K562 (cell line): ENCODE results near the gene CLTB. TPM values are rescaled to one million over a fixed set of nuclear protein-coding genes. Genes with fewer than 3 reads are reported as not detected.
A peak's percentile ranks its signal among the peaks of the same experiment; 100 is the strongest.

Experiments used
- CHD2 ChIP-seq: IDR thresholded peaks from 2 replicates; pipeline ENCODE4 v1.6.1; 2011; ENCODE audit warnings: low read depth, low read length
- ELK3 ChIP-seq: fragments of 450-650 bp; formaldehyde crosslinking; IDR thresholded peaks from 2 replicates; pipeline ENCODE4 v1.4.0; 2020; ENCODE audit warnings: mild to moderate bottlenecking
- FOXM1 ChIP-seq, 2 experiments: fragments of 450-650 bp in 1 of 2; sonication (generic) in 1 of 2; formaldehyde crosslinking in 1 of 2; IDR thresholded peaks; 2 replicates each; pipeline versions ENCODE4 v1.6.1 to v1.9.0; 2017 to 2022; ENCODE audit warnings: low read depth in 2 of 2, mild to moderate bottlenecking in 2 of 2, missing genetic modification reagents in 1 of 2, moderate library complexity in 1 of 2
- MAFF ChIP-seq: IDR thresholded peaks from 2 replicates; pipeline ENCODE4 v1.6.1; 2012; ENCODE audit warnings: low read length, improper control_type of control experiment
- PHF21A ChIP-seq: fragments of 450-650 bp; IDR thresholded peaks from 2 replicates; pipeline ENCODE4 v1.6.1; 2017; ENCODE audit warnings: low read depth, borderline replicate concordance
- RCOR1 ChIP-seq, 2 experiments: IDR thresholded peaks; 2 replicates each; pipeline ENCODE4 v1.6.1; 2012; ENCODE audit warnings: low read depth in 2 of 2, low read length in 2 of 2, borderline replicate concordance in 1 of 2, improper control_type of control experiment in 1 of 2
- RERE ChIP-seq: sonication (generic); formaldehyde crosslinking; IDR thresholded peaks from 2 replicates; pipeline ENCODE4 v1.8.0; 2023; ENCODE audit warnings: missing genetic modification reagents, mild to moderate bottlenecking, borderline replicate concordance
- SREBF2 ChIP-seq: sonication (generic); formaldehyde crosslinking; IDR thresholded peaks from 2 replicates; pipeline ENCODE4 v1.4.0; 2020; ENCODE audit warnings: mild to moderate bottlenecking, missing genetic modification reagents
- TAF1 ChIP-seq: IDR thresholded peaks from 2 replicates; pipeline ENCODE4 v1.6.1; 2011; ENCODE audit warnings: mild to moderate bottlenecking, low read length, moderate library complexity; ENCODE audit not compliant: insufficient read depth, control insufficient read depth, severe bottlenecking; ENCODE audit errors: extremely low read depth
- TRIM28 ChIP-seq: fragments of 450-650 bp; IDR thresholded peaks from 2 replicates; pipeline ENCODE4 v1.6.1; 2017
- UBTF ChIP-seq, 2 experiments: IDR thresholded peaks; 2 replicates each; pipeline ENCODE4 v1.6.1; 2012; ENCODE audit warnings: improper control_type of control experiment in 2 of 2, low read depth in 2 of 2, low read length in 2 of 2, borderline replicate concordance in 1 of 2
- ZNF764 ChIP-seq: fragments of 250-450 bp; sonication (Bioruptor Pico); IDR thresholded peaks from 2 replicates; pipeline ENCODE4 v1.4.0; 2020; ENCODE audit warnings: low read depth, mild to moderate bottlenecking, moderate library complexity
- polyA plus RNA-seq, 8 experiments: library from polyadenylated mRNA; depleted of rRNA in 4 of 8; stranded (reverse) in 5 of 8; unstranded in 3 of 8; fragments of >200 nt; fragmentation: Nextera tagmentation in 2 of 8; fragmentation: Illumina TruSeq in 1 of 8; extraction: Ambion mirVana in 2 of 8; extraction: Trizol in 1 of 8; gene quantifications; 2 replicates each; pipeline versions ENCODE4 v1.2.1 to v1.2.3, GENCODE V29; 2011 to 2014; ENCODE audit warnings: inconsistent platforms in 1 of 8, missing spikeins in 1 of 8
- total RNA-seq, 7 experiments: library from RNA; depleted of rRNA in 6 of 7; stranded (reverse); fragments of >200 nt in 6 of 7; fragmentation: Illumina TruSeq in 2 of 7; extraction: Trizol in 2 of 7; gene quantifications; 2 replicates each; pipeline versions ENCODE4 v1.2.1 to v1.2.3, GENCODE V29; 2011 to 2021; ENCODE audit warnings: low replicate concordance in 1 of 7
- TF ChIP-seq, protein P1 (sequence below): fragments of 250-450 bp; sonication (Bioruptor Pico); IDR thresholded peaks from 2 replicates; pipeline ENCODE4 v1.5.0; 2020; ENCODE audit warnings: mild to moderate bottlenecking

Gene CLTB
- total and polyA plus RNA-seq, 9 of the 15 experiments (the other 6 are each of a cell fraction or from before 2014, with no cell fraction given), result 1.8 to 117 (median 39.0) TPM

DNA sequence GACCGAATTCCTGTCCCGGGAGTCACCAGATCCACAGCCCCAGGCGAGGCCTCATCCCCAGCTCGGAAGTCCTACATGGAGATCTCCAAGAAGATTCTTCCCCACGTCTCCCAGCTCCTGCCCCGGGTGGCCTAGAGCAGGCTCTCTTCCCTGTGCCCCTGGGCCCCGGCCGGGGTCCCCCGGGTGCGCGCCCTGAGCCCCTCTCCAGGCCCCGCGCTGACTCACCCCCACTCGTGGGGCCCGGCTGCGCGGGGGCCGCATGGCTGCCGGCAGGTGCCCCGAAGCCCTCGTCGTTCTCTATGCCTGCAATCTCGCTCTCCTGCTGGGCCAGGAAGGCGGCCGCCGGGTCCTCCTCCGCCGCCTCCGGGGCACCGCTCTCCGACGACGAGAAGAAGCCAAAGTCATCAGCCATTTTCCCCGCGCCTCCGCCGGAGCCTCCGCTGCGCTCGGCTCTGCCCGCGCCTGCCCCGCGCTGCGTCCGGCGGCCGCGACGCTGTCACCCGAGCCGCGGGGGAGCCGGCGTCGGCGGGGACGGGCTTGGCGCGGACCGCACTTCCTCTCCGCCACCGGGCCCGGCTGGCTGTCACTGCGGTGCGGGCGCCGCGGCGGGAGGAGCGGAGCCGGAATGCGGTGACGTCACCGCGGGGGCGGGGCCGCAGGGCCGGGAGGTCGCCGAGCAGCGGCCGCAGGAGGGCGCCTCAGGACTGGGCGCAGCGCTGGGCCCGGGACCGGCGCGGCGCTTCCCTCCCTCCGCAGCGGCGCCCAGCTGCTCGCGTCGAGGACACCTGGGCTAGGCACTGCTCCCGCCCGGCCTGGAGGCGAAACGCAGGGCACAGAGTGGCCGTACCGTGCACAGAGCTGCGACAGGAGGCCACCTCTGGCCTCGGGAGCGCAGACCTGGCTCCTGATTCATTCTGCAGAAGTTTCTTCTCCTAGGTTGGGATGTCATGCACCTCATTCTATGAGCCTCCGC lies at the start of gene CLTB (continued):
- TF ChIP-seq RERE (CRISPR knock-in tag) (no peak), CHD2 (no peak), FOXM1 (IDR thresholded peaks at IDR 0.05; ENCODE audit: low read depth) (no peak), FOXM1 (CRISPR knock-in tag; IDR thresholded peaks at IDR 0.05; ENCODE audit: low read depth) (no peak), PHF21A (no peak), MAFF (no peak), RCOR1 (IDR thresholded peaks at IDR 0.05; ENCODE audit: borderline replicate concordance in 1 of 2, low read depth in 2 of 2, low read length in 2 of 2) (peak in 1 of 2 experiments; percentile 52; a peak in 2 of 4 replicates), ZNF764 (CRISPR knock-in tag) (no peak), SREBF2 (CRISPR knock-in tag) (no peak), ELK3 (CRISPR knock-in tag) (no peak), TAF1 (peak; percentile 82), UBTF (IDR thresholded peaks at IDR 0.05; ENCODE audit: borderline replicate concordance in 1 of 2, low read depth in 2 of 2, low read length in 2 of 2) (peak in 1 of 2 experiments; percentile 82; a peak in 2 of 4 replicates), TRIM28 (no peak; the same call in 1 of the 2 replicates)
- TF ChIP-seq, protein P1, sequence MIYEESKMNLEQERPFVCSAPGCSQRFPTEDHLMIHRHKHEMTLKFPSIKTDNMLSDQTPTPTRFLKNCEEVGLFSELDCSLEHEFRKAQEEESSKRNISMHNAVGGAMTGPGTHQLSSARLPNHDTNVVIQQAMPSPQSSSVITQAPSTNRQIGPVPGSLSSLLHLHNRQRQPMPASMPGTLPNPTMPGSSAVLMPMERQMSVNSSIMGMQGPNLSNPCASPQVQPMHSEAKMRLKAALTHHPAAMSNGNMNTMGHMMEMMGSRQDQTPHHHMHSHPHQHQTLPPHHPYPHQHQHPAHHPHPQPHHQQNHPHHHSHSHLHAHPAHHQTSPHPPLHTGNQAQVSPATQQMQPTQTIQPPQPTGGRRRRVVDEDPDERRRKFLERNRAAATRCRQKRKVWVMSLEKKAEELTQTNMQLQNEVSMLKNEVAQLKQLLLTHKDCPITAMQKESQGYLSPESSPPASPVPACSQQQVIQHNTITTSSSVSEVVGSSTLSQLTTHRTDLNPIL (CRISPR knock-in tag), result no peak
